Esophagus muscularis mucosa (tissue), 4 donors: ENCODE measurements around the gene RCN2. TPM values are rescaled to one million over a fixed set of nuclear protein-coding genes. Genes with fewer than 3 reads are reported as not detected.

Source experiments
- DNase-seq: peaks from one replicate; pipeline ENCODE4 v3.0.0-alpha.2; 2017; ENCODE audit errors: extremely low spot score
- H3K27ac ChIP-seq, 4 donors: fragments of 200-600 bp; sonication (generic); replicated peaks in 1 of 4; 1 replicate in 3 of 4; 2 replicates in 1 of 4; pipeline ENCODE4 v1.5.1; 2016 to 2019; ENCODE audit warnings: mild to moderate bottlenecking in 1 of 4
- H3K27me3 ChIP-seq, 4 donors: fragments of 200-600 bp; sonication (generic); one replicate each; pipeline versions ENCODE4 v1.5.1 to v1.6.0; 2016 to 2019
- H3K36me3 ChIP-seq, 4 donors: fragments of 200-600 bp; sonication (generic); one replicate each; pipeline ENCODE4 v1.5.1; 2016 to 2019
- H3K4me1 ChIP-seq, 4 donors: fragments of 200-600 bp; sonication (generic); one replicate each; pipeline ENCODE4 v1.5.1; 2016 to 2019
- H3K4me3 ChIP-seq, 4 donors: fragments of 200-600 bp; sonication (generic); 1 replicate in 2 of 4; 2 replicates in 2 of 4; pipeline ENCODE4 v1.5.1; 2016 to 2019; ENCODE audit warnings: mild to moderate bottlenecking in 4 of 4, moderate library complexity in 1 of 4
- H3K9me3 ChIP-seq, 4 donors: fragments of 200-600 bp; sonication (generic); 1 replicate in 3 of 4; 2 replicates in 1 of 4; pipeline ENCODE4 v1.5.1; 2016 to 2019
- CTCF ChIP-seq, 3 experiments: fragments of 200-600 bp in 2 of 3; fragments of 450-650 bp in 1 of 3; sonication (generic) in 2 of 3; IDR thresholded peaks; one replicate each; pipeline ENCODE4 v1.5.1; 2017 to 2019; ENCODE audit warnings: antibody characterized with exemption in 3 of 3, mild to moderate bottlenecking in 2 of 3, moderate library complexity in 1 of 3
- EP300 ChIP-seq: sonication (generic); formaldehyde crosslinking; IDR thresholded peaks from one replicate; pipeline ENCODE4 v1.6.1; 2017; ENCODE audit warnings: antibody characterized with exemption
- POLR2A ChIP-seq: fragments of 450-650 bp; IDR thresholded peaks from one replicate; pipeline ENCODE4 v1.6.1; 2017; ENCODE audit warnings: antibody characterized with exemption, moderate library complexity, mild to moderate bottlenecking, low read depth
- POLR2AphosphoS5 ChIP-seq, 2 donors: sonication (generic); formaldehyde crosslinking; IDR thresholded peaks; one replicate each; pipeline ENCODE4 v1.6.1; 2017; ENCODE audit warnings: antibody characterized with exemption in 2 of 2
- WGBS: methylation state at CpG from one replicate; pipeline ENCODE4 v1.1.5; 2018; 5-methylcytosine and 5-hydroxymethylcytosine counted together
- intact Hi-C: fragments of 100-400 bp; cut with DNase I; formaldehyde crosslinking; loops from one replicate; pipeline ENCODE4 v1.15.1; 2023
- total RNA-seq, 4 donors: library from RNA; depleted of rRNA; stranded (reverse); fragments of >200 nt; gene quantifications; one replicate each; pipeline versions ENCODE4 v1.1.0 to v1.2.1, GENCODE V29; 2016

The RCN2 gene
- total RNA-seq, 4 donors from 2014 or later: 35.6 to 55.6 (median 43.0) TPM

DNA sequence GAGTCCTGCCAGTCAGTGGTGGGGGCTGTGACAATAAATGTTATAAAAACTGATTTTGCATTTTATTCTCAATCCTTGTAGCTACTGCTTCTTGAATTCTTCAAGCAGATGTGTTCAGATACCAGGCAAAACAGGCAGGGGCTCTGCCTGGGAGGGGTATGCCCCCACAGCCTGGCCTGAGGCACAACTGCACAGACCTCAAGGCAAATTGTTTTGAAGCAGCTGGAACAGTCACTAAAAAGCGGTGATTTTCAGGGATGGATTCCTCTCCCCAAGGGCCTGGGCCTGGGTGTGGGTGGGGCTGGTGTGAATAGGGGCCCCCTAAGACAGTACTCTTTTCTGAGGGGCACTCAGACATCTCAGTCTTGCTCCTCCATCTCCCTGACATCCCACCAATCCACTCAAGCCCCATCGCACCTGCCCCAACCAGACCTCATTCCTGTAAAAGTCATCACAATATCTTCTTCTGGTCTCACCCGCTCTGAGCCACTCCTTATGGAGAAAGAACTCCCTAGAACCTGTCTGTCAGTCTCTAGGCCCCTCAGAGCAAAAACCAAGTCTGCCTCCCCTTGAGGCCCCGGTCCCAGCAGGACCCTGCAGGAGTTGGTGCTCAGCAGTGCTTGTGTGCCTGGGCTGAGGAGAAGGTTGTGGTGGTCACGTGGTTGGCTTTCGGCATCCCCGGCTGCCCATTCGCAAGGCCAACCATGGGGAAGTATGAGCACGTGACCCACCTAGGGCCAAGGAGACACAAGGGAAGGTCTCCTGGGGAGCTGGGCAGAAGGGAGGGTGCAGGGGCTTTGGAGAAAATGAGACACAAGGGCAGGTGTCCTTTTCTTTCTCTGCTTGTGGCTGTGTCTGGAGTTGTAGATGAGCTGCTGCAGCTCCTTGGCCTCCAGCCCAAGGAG, 60.4 kb downstream of the RCN2 start:
- Histone ChIP-seq H3K4me3 (no peak overlapping the region), H3K27me3 (no peaks in the 10 kb centered on the region), H3K4me1 (peaks cover 23 to 45% (median 41%) of the 10 kb centered on the region in 4 donors), H3K36me3 (no peaks in the 10 kb centered on the region), H3K9me3 (no peaks in the 10 kb centered on the region), H3K27ac (no peak overlapping the region)
- WGBS: 91% methylated on average over 9 of the region's 9 CpGs
- intact Hi-C loops: no loop called here
- TF ChIP-seq EP300 (no peak), POLR2AphosphoS5 (IDR thresholded peaks at IDR 0.05) (no peak), CTCF (IDR thresholded peaks at IDR 0.05) (no peak), POLR2A (no peak)
- DNase-seq: no peak

- peaks cover 21 to 52% (median 43%) of the 10 kb centered on the region in 4 donors for H3K4me1 ChIP-seq
- TF ChIP-seq EP300 (no peak), POLR2A (no peak)
- 98% methylated on average over 6 of the region's 6 CpGs for WGBS
- no peak overlapping the region for H3K4me3 ChIP-seq
- H3K27ac ChIP-seq: no peak overlapping the region
- no peaks in the 10 kb centered on the region for H3K9me3 ChIP-seq
- intact Hi-C loops: no loop called here
- no peaks in the 10 kb centered on the region for H3K27me3 ChIP-seq
- no peak for DNase-seq
- H3K36me3 ChIP-seq: no peaks in the 10 kb centered on the region
These were observed 61.7 kb downstream of the RCN2 start for GRCh38 chr15:76993114-76993725.

DNA sequence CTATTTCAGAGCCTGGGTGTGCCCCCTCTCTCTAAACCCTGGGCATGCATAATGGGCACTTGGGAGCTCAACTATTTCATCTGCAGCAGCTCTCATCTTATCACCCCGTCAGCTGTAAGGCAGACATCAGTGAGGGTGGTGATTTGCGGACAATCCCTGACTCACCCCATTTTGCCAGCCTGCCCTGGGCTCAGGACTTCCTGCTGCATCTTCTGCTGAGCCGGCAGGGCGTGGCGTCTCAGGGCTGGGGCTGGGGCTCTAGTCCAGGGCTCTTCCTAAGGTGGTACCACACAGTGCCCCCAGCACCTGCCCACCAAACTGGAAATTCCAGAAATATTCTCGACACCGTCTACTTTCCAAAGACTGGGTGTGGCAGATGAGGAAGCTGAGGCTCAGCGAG, 62.5 kb downstream of the RCN2 start:
- 90% methylated on average over 3 of the region's 8 CpGs for WGBS
- H3K27ac ChIP-seq: no peak overlapping the region
- no peaks in the 10 kb centered on the region for H3K36me3 ChIP-seq
- TF ChIP-seq CTCF (IDR thresholded peaks at IDR 0.05): no peak
- no peaks in the 10 kb centered on the region for H3K27me3 ChIP-seq
- peaks cover 16 to 44% (median 35%) of the 10 kb centered on the region in 4 donors for H3K4me1 ChIP-seq
- intact Hi-C loops: no loop called here
- H3K4me3 ChIP-seq: no peak overlapping the region
- DNase-seq: no peak
- H3K9me3 ChIP-seq: no peaks in the 10 kb centered on the region

DNA sequence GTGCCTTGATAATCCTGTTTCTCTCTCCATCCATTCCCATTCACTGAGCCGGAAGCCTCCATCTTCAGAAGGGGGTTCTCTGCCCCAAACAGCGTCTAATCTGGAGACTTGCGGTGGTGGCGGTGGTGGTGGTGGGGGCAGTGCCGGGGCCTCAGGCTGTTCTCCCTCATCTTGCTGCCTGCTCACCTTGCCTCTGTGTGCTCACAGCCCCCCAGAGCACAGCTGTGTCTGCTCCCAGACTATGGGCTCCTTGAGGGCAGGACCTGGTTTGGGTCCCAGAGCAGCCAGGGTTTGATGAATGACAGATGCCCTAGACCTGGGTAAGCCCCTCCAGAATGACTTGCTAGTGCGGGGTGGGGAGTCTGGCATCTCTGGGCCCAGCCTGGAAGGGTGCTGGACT, 62.9 kb downstream of the RCN2 start:
- Histone ChIP-seq H3K4me3 (no peak overlapping the region), H3K9me3 (no peaks in the 10 kb centered on the region), H3K27ac (peak overlapping the region; percentile 65 to 71 (median 70)), H3K36me3 (no peaks in the 10 kb centered on the region), H3K4me1 (peaks cover 16 to 44% (median 31%) of the 10 kb centered on the region in 4 donors), H3K27me3 (no peaks in the 10 kb centered on the region)
- DNase-seq: no peak
- 75% methylated on average over 5 of the region's 6 CpGs for WGBS
- intact Hi-C loops: no loop called here
- TF ChIP-seq CTCF (IDR thresholded peaks at IDR 0.05): no peak
- TF ChIP-seq EP300: no peak
- no peak for TF ChIP-seq POLR2A
- no peak for TF ChIP-seq POLR2AphosphoS5 (IDR thresholded peaks at IDR 0.05)
